ENCODE data around the gene SH3BP4. TPM values are rescaled to one million over a fixed set of nuclear protein-coding genes. Genes with fewer than 3 reads are reported as not detected.

Gene SH3BP4
- total and polyA plus RNA-seq, 10 of the 15 experiments (the other 5 are each of a cell fraction or from before 2014, with no cell fraction given) = 0.03 to 0.36 TPM; not detected in 8

GRCh38 chr2:234912437-234912836, 39.4 kb upstream of the SH3BP4 start (continued):
- TF ChIP-seq, protein P1, sequence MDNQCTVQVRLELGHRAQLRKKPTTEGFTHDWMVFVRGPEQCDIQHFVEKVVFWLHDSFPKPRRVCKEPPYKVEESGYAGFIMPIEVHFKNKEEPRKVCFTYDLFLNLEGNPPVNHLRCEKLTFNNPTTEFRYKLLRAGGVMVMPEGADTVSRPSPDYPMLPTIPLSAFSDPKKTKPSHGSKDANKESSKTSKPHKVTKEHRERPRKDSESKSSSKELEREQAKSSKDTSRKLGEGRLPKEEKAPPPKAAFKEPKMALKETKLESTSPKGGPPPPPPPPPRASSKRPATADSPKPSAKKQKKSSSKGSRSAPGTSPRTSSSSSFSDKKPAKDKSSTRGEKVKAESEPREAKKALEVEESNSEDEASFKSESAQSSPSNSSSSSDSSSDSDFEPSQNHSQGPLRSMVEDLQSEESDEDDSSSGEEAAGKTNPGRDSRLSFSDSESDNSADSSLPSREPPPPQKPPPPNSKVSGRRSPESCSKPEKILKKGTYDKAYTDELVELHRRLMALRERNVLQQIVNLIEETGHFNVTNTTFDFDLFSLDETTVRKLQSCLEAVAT (IDR thresholded peaks at IDR 0.05) = no peak
- TF ChIP-seq E2F8 (IDR thresholded peaks at IDR 0.05; ENCODE audit: low read depth, partially characterized antibody) = no peak
- TF ChIP-seq, protein P2, sequence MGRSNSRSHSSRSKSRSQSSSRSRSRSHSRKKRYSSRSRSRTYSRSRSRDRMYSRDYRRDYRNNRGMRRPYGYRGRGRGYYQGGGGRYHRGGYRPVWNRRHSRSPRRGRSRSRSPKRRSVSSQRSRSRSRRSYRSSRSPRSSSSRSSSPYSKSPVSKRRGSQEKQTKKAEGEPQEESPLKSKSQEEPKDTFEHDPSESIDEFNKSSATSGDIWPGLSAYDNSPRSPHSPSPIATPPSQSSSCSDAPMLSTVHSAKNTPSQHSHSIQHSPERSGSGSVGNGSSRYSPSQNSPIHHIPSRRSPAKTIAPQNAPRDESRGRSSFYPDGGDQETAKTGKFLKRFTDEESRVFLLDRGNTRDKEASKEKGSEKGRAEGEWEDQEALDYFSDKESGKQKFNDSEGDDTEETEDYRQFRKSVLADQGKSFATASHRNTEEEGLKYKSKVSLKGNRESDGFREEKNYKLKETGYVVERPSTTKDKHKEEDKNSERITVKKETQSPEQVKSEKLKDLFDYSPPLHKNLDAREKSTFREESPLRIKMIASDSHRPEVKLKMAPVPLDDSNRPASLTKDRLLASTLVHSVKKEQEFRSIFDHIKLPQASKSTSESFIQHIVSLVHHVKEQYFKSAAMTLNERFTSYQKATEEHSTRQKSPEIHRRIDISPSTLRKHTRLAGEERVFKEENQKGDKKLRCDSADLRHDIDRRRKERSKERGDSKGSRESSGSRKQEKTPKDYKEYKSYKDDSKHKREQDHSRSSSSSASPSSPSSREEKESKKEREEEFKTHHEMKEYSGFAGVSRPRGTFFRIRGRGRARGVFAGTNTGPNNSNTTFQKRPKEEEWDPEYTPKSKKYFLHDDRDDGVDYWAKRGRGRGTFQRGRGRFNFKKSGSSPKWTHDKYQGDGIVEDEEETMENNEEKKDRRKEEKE (IDR thresholded peaks at IDR 0.05) = no peak
- no peak for TF ChIP-seq HSF1 (IDR thresholded peaks at IDR 0.05; ENCODE audit: low read depth, low read length)
- TF ChIP-seq SKIL (IDR thresholded peaks at IDR 0.05; ENCODE audit: low read depth, poor library complexity, severe bottlenecking) = no peak
- TF ChIP-seq SRF (IDR thresholded peaks at IDR 0.05; ENCODE audit: low read depth in 2 of 2, low read length in 2 of 2) = no peak
- TF ChIP-seq KAT2A (conservative IDR thresholded peaks at IDR 0.05; ENCODE audit: control insufficient read depth, low read depth, low read length) = no peak
- no peak for TF ChIP-seq SUPT20H (IDR thresholded peaks at IDR 0.05; ENCODE audit: borderline replicate concordance, control insufficient read depth, low read depth, low read length)
- TF ChIP-seq CEBPB (IDR thresholded peaks at IDR 0.05; ENCODE audit: borderline replicate concordance in 1 of 2, low read depth in 2 of 2, low read length in 2 of 2) = no peak
- TF ChIP-seq YBX1 (IDR thresholded peaks at IDR 0.05) = no peak

Data from GM12878 (cell line).